Panc1 (cell line): Measurements from ENCODE around the gene DPYSL3.

Source experiments
- CTCF ChIP-seq: fragments of 450-650 bp; IDR thresholded peaks from 2 replicates; pipeline ENCODE4 v1.5.1; 2017; ENCODE audit warnings: mild to moderate bottlenecking
- POLR2AphosphoS5 ChIP-seq: IDR thresholded peaks from 2 replicates; pipeline ENCODE4 v1.6.1; 2012; ENCODE audit warnings: mild to moderate bottlenecking, low read depth, low read length, moderate library complexity
- TF ChIP-seq, protein P1 (sequence below), 2 experiments: IDR thresholded peaks; 2 replicates each; pipeline ENCODE4 v1.6.1; 2011 to 2012; ENCODE audit warnings: low read depth in 2 of 2, control low read depth in 1 of 2, low read length in 1 of 2, mild to moderate bottlenecking in 1 of 2, moderate library complexity in 1 of 2; ENCODE audit not compliant: insufficient read depth in 1 of 2

GRCh38 chr5:147384346-147385193, 125.3 kb downstream of the DPYSL3 start:
- no peak for TF ChIP-seq CTCF
- TF ChIP-seq, protein P1, sequence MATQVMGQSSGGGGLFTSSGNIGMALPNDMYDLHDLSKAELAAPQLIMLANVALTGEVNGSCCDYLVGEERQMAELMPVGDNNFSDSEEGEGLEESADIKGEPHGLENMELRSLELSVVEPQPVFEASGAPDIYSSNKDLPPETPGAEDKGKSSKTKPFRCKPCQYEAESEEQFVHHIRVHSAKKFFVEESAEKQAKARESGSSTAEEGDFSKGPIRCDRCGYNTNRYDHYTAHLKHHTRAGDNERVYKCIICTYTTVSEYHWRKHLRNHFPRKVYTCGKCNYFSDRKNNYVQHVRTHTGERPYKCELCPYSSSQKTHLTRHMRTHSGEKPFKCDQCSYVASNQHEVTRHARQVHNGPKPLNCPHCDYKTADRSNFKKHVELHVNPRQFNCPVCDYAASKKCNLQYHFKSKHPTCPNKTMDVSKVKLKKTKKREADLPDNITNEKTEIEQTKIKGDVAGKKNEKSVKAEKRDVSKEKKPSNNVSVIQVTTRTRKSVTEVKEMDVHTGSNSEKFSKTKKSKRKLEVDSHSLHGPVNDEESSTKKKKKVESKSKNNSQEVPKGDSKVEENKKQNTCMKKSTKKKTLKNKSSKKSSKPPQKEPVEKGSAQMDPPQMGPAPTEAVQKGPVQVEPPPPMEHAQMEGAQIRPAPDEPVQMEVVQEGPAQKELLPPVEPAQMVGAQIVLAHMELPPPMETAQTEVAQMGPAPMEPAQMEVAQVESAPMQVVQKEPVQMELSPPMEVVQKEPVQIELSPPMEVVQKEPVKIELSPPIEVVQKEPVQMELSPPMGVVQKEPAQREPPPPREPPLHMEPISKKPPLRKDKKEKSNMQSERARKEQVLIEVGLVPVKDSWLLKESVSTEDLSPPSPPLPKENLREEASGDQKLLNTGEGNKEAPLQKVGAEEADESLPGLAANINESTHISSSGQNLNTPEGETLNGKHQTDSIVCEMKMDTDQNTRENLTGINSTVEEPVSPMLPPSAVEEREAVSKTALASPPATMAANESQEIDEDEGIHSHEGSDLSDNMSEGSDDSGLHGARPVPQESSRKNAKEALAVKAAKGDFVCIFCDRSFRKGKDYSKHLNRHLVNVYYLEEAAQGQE (IDR thresholded peaks at IDR 0.05; ENCODE audit: insufficient read depth in 1 of 2, low read depth in 2 of 2, low read length in 1 of 2) = no peak
- TF ChIP-seq POLR2AphosphoS5 = no peak
